Left ventricle myocardium inferior (tissue), 1 donor: ENCODE data around the gene KCNH6. TPM values are rescaled to one million over a fixed set of nuclear protein-coding genes. Genes with fewer than 3 reads are reported as not detected.

ENCODE experiments used
- DNase-seq: peaks from one replicate; pipeline ENCODE4 v3.0.0-alpha.2; 2020
- H3K27ac ChIP-seq: fragments of 200-600 bp; replicated peaks from 2 replicates; pipeline ENCODE4 v1.8.0; 2021
- H3K27me3 ChIP-seq: fragments of 200-600 bp; 2 replicates; pipeline ENCODE4 v1.8.0; 2021; ENCODE audit warnings: low read depth
- H3K36me3 ChIP-seq: fragments of 200-600 bp; 2 replicates; pipeline ENCODE4 v1.8.0; 2021
- H3K4me1 ChIP-seq: fragments of 200-600 bp; 2 replicates; pipeline ENCODE4 v1.8.0; 2021
- H3K4me3 ChIP-seq: fragments of 200-600 bp; 2 replicates; pipeline ENCODE4 v1.8.0; 2021; ENCODE audit warnings: mild to moderate bottlenecking, moderate library complexity
- H3K9me3 ChIP-seq: fragments of 200-600 bp; replicated peaks from 2 replicates; pipeline ENCODE4 v1.8.0; 2021
- CTCF ChIP-seq: fragments of 200-600 bp; IDR thresholded peaks from 2 replicates; pipeline ENCODE4 v1.8.0; 2021; ENCODE audit warnings: antibody characterized with exemption, mild to moderate bottlenecking, borderline replicate concordance
- intact Hi-C: fragments of 100-400 bp; cut with micrococcal nuclease; formaldehyde crosslinking; loops from one replicate; pipeline ENCODE4 v1.11.0; 2022
- total RNA-seq: library from RNA; stranded (reverse); fragmentation: NEBNext Ultra II Directional; extraction: Animal tissue kit (Norgen Biotek cat#: 25700); gene quantifications from one replicate; pipeline ENCODE4 v1.2.1, GENCODE V29; 2021
- donor health status: DM: no; HTN: yes; CAD: no; lungs with severe emphysema.

The KCNH6 gene
- total RNA-seq, 1 donor from 2014 or later = not detected

DNA sequence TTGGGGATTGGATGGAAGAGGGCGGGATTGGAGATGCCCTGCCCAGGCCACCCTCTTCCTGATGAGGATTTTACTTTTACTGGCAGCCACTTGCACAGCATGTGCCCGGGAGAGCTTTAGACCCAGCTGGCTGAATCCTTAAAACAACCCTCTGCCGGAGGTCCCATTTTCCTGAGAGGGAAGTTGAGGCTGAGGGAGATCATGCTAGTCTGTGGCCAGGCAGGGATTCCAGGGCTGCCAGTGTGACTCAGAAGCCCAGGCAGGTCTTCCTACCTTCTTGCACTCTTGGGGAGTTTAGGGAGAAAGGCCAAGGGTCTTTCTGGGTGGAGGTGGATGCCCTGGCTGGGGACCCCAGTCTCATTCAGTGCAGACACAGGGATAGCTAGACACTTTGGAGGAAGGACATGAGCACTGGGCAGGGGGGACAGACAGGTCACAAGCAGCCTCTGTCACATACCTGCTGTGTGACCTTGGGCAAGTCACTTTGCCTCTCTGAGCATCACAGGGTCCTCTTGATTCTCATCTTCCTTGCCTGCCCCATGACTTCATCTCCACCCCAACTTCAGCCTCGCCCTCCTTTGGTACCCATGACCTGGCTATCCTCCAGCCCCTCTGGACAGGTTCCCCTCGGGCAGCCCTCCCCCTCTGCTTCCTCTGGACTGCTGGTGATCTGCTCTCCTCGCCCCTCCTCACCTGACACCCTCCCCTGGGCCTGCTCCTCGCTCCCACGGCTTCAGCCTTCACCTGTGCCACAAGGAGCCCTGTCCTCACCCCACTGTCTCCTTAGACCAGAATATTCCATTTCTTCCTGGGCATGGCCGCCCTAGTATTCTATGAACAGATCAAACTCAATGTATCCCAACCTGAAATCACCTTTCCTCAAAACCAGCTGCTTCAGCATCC, 15.8 kb downstream of the KCNH6 start:
- Histone ChIP-seq H3K4me1 (peaks cover 9% of the 10 kb centered on the region), H3K27me3 (peaks cover 67% of the 10 kb centered on the region), H3K27ac (no peak overlapping the region)

GRCh38 chr17:63540590-63540989, 17.4 kb downstream of the KCNH6 start:
- no peaks in the 10 kb centered on the region for H3K36me3 ChIP-seq
- H3K9me3 ChIP-seq = no peaks in the 10 kb centered on the region
- no peak for TF ChIP-seq CTCF
- no peak overlapping the region for H3K27ac ChIP-seq
- H3K4me1 ChIP-seq = peaks cover 9% of the 10 kb centered on the region
- DNase-seq = no peak
- intact Hi-C loops = no loop called here
- H3K4me3 ChIP-seq = no peak overlapping the region
- peaks cover 57% of the 10 kb centered on the region for H3K27me3 ChIP-seq

More for the DNA sequence above, 15.8 kb downstream of the KCNH6 start:
- Histone ChIP-seq H3K9me3 (no peaks in the 10 kb centered on the region), H3K4me3 (peak overlapping the region; percentile 48), H3K36me3 (no peaks in the 10 kb centered on the region)
- DNase-seq = no peak
- no peak for TF ChIP-seq CTCF
- intact Hi-C loops = no loop called here

GRCh38 chr17:63542218-63542545, 19.0 kb downstream of the KCNH6 start:
- H3K36me3 ChIP-seq = no peaks in the 10 kb centered on the region
- H3K4me1 ChIP-seq = peaks cover 9% of the 10 kb centered on the region
- no peak overlapping the region for H3K27ac ChIP-seq
- no peak overlapping the region for H3K4me3 ChIP-seq
- no peak for DNase-seq
- TF ChIP-seq CTCF = no peak
- no peaks in the 10 kb centered on the region for H3K9me3 ChIP-seq
- H3K27me3 ChIP-seq = peaks cover 41% of the 10 kb centered on the region
- intact Hi-C loops = no loop called here

- peaks cover 3% of the 10 kb centered on the region for H3K4me1 ChIP-seq
- no peak overlapping the region for H3K27ac ChIP-seq
- no peak overlapping the region for H3K4me3 ChIP-seq
- no peak for DNase-seq
- intact Hi-C loops = no loop called here
- TF ChIP-seq CTCF = no peak
- no peaks in the 10 kb centered on the region for H3K36me3 ChIP-seq
- no peaks in the 10 kb centered on the region for H3K9me3 ChIP-seq
- H3K27me3 ChIP-seq = peaks cover 31% of the 10 kb centered on the region
These were observed 20.0 kb downstream of the KCNH6 start for GRCh38 chr17:63542942-63543821.

- intact Hi-C loops = no loop called here
- H3K36me3 ChIP-seq = no peaks in the 10 kb centered on the region
- TF ChIP-seq CTCF = no peak
- H3K4me1 ChIP-seq = peaks cover under 1% of the 10 kb centered on the region
- H3K4me3 ChIP-seq = no peak overlapping the region
- no peak overlapping the region for H3K27ac ChIP-seq
- no peaks in the 10 kb centered on the region for H3K9me3 ChIP-seq
- no peak for DNase-seq
- H3K27me3 ChIP-seq = peaks cover 24% of the 10 kb centered on the region
These were observed 20.8 kb downstream of the KCNH6 start for GRCh38 chr17:63543822-63544420.
